SK-N-SH treated with all-trans-retinoic acid at 6 μM for 48 hours (cell line): ENCODE measurements around the gene FAM9B.

Source experiments
- BACH2 ChIP-seq: fragments of 250-450 bp; sonication (Bioruptor Pico); IDR thresholded peaks from 2 replicates; pipeline ENCODE4 v1.9.0; 2021; ENCODE audit warnings: mild to moderate bottlenecking, borderline replicate concordance
- ESRRG ChIP-seq: fragments of 250-450 bp; sonication (Bioruptor Pico); IDR thresholded peaks from 2 replicates; pipeline ENCODE4 v1.6.1; 2021; ENCODE audit warnings: mild to moderate bottlenecking
- GLIS3 ChIP-seq: fragments of 250-450 bp; sonication (Bioruptor Pico); IDR thresholded peaks from 2 replicates; pipeline ENCODE4 v1.5.0; 2020; ENCODE audit warnings: mild to moderate bottlenecking, moderate library complexity
- RARB ChIP-seq: fragments of 250-450 bp; sonication (Bioruptor Pico); IDR thresholded peaks from 2 replicates; pipeline ENCODE4 v1.8.0; 2021; ENCODE audit warnings: mild to moderate bottlenecking, moderate library complexity
- SNAI2 ChIP-seq: fragments of 250-450 bp; sonication (Bioruptor Pico); IDR thresholded peaks from 2 replicates; pipeline ENCODE4 v1.5.0; 2020; ENCODE audit warnings: mild to moderate bottlenecking, moderate library complexity
- ZFP30 ChIP-seq: fragments of 450-650 bp; formaldehyde crosslinking; IDR thresholded peaks from 2 replicates; pipeline ENCODE4 v1.5.0; 2022; ENCODE audit warnings: mild to moderate bottlenecking, moderate library complexity
- ZNF70 ChIP-seq: fragments of 450-650 bp; formaldehyde crosslinking; IDR thresholded peaks from 2 replicates; pipeline ENCODE4 v1.5.0; 2020; ENCODE audit warnings: mild to moderate bottlenecking, moderate library complexity
- ZNF8 ChIP-seq: fragments of 450-650 bp; formaldehyde crosslinking; IDR thresholded peaks from 2 replicates; pipeline ENCODE4 v1.5.0; 2020; ENCODE audit warnings: mild to moderate bottlenecking, moderate library complexity
- TF ChIP-seq, protein P1 (sequence below): fragments of 250-450 bp; sonication (Bioruptor Pico); IDR thresholded peaks from 2 replicates; pipeline ENCODE4 v1.8.0; 2021; ENCODE audit warnings: low read depth, mild to moderate bottlenecking, moderate library complexity, borderline replicate concordance
- TF ChIP-seq, protein P2 (sequence below): fragments of 250-450 bp; sonication (Bioruptor Pico); IDR thresholded peaks from 2 replicates; pipeline ENCODE4 v1.8.0; 2020; ENCODE audit warnings: mild to moderate bottlenecking, moderate library complexity, borderline replicate concordance

DNA sequence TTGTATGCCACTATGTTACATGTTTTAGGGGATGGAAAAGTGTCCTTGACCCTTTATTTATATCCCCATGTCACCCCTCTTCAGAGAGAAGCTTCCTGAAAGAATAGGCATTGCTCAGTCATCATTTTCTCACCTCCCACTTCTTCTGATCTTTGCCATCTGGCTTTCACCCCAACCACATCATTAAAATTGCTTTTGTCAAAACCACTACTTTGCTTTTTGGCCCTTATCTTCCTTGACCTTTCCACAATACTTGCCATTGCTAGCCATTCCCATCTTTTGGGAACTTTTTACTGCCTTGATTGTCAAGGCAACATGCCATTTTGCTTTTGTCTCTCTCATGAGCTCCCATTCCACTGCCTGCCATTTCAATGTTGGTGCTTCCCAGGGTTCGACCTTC is 14.9 kb upstream of the FAM9B start:
- TF ChIP-seq RARB (CRISPR knock-in tag) (no peak), ZNF70 (CRISPR knock-in tag) (no peak), BACH2 (CRISPR knock-in tag) (no peak), GLIS3 (CRISPR knock-in tag) (no peak), ZFP30 (no peak), ZNF8 (CRISPR knock-in tag) (no peak), SNAI2 (no peak), ESRRG (CRISPR knock-in tag) (no peak)
- TF ChIP-seq, protein P1, sequence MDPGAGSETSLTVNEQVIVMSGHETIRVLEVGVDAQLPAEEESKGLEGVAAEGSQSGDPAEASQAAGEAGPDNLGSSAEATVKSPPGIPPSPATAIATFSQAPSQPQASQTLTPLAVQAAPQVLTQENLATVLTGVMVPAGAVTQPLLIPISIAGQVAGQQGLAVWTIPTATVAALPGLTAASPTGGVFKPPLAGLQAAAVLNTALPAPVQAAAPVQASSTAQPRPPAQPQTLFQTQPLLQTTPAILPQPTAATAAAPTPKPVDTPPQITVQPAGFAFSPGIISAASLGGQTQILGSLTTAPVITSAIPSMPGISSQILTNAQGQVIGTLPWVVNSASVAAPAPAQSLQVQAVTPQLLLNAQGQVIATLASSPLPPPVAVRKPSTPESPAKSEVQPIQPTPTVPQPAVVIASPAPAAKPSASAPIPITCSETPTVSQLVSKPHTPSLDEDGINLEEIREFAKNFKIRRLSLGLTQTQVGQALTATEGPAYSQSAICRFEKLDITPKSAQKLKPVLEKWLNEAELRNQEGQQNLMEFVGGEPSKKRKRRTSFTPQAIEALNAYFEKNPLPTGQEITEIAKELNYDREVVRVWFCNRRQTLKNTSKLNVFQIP (CRISPR knock-in tag) = no peak
- TF ChIP-seq, protein P2, sequence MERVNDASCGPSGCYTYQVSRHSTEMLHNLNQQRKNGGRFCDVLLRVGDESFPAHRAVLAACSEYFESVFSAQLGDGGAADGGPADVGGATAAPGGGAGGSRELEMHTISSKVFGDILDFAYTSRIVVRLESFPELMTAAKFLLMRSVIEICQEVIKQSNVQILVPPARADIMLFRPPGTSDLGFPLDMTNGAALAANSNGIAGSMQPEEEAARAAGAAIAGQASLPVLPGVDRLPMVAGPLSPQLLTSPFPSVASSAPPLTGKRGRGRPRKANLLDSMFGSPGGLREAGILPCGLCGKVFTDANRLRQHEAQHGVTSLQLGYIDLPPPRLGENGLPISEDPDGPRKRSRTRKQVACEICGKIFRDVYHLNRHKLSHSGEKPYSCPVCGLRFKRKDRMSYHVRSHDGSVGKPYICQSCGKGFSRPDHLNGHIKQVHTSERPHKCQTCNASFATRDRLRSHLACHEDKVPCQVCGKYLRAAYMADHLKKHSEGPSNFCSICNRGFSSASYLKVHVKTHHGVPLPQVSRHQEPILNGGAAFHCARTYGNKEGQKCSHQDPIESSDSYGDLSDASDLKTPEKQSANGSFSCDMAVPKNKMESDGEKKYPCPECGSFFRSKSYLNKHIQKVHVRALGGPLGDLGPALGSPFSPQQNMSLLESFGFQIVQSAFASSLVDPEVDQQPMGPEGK (CRISPR knock-in tag) = no peak
